Endothelial cell of umbilical vein (primary cell): ENCODE data around the gene TMEM266.

ENCODE experiments used
- EZH2 ChIP-seq: IDR thresholded peaks from 2 replicates; pipeline ENCODE4 v1.6.1; 2012; ENCODE audit warnings: borderline replicate concordance, low read depth, mild to moderate bottlenecking, moderate library complexity, low read length, inconsistent platforms; ENCODE audit not compliant: severe bottlenecking
- GATA2 ChIP-seq: IDR thresholded peaks from 2 replicates; pipeline ENCODE4 v1.7.0; 2011; ENCODE audit warnings: low read depth, mild to moderate bottlenecking, moderate library complexity, mixed read lengths, low read length; ENCODE audit not compliant: insufficient read length, insufficient read depth
- MYC ChIP-seq: IDR thresholded peaks from one replicate; pipeline ENCODE4 v1.6.1; 2011; ENCODE audit warnings: mild to moderate bottlenecking, low read depth, low read length
- POLR2A ChIP-seq: IDR thresholded peaks from 2 replicates; pipeline ENCODE4 v1.6.1; 2012; ENCODE audit warnings: low read depth, mild to moderate bottlenecking, control low read depth, low read length
- POLR2AphosphoS5 ChIP-seq: IDR thresholded peaks from 2 replicates; pipeline ENCODE4 v1.6.1; 2012; ENCODE audit warnings: low read depth, mild to moderate bottlenecking, control low read depth, low read length, moderate library complexity; ENCODE audit not compliant: insufficient read depth
- TF ChIP-seq, protein P1 (sequence below), 2 donors: IDR thresholded peaks; 1 replicate in 1 of 2; 2 replicates in 1 of 2; pipeline ENCODE4 v1.5.1; 2011; ENCODE audit warnings: low read length in 2 of 2, mild to moderate bottlenecking in 2 of 2, moderate library complexity in 2 of 2, control low read depth in 1 of 2, inconsistent platforms in 1 of 2, low read depth in 1 of 2; ENCODE audit not compliant: insufficient read depth in 1 of 2; ENCODE audit errors: extremely low read depth in 1 of 2
- TF ChIP-seq, protein P2 (sequence below): IDR thresholded peaks from 2 replicates; pipeline ENCODE4 v1.6.1; 2011; ENCODE audit not compliant: insufficient read depth, insufficient read length

DNA sequence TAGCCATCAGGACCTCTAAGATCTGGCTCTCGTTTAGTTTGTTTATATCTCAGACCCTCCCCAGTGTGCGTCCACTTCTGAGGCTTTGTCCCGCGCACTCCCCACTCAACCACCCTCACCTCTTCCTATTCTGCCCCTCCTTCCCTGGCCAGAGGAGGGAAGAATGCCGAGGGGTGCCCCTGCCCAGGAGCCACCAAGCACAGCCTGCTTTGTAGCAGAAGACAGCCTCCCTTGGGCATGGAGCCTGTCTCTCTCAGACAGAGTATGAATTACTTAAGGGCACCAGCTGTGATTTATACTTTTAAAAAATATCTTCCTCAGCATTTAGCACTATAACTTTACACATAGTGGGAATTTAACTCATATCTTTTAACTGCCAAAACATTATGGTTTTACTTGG, 6.0 kb downstream of the TMEM266 start:
- TF ChIP-seq, protein P1, sequence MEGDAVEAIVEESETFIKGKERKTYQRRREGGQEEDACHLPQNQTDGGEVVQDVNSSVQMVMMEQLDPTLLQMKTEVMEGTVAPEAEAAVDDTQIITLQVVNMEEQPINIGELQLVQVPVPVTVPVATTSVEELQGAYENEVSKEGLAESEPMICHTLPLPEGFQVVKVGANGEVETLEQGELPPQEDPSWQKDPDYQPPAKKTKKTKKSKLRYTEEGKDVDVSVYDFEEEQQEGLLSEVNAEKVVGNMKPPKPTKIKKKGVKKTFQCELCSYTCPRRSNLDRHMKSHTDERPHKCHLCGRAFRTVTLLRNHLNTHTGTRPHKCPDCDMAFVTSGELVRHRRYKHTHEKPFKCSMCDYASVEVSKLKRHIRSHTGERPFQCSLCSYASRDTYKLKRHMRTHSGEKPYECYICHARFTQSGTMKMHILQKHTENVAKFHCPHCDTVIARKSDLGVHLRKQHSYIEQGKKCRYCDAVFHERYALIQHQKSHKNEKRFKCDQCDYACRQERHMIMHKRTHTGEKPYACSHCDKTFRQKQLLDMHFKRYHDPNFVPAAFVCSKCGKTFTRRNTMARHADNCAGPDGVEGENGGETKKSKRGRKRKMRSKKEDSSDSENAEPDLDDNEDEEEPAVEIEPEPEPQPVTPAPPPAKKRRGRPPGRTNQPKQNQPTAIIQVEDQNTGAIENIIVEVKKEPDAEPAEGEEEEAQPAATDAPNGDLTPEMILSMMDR (IDR thresholded peaks at IDR 0.05; ENCODE audit: extremely low read depth in 1 of 2, insufficient read depth in 1 of 2, low read depth in 1 of 2, low read length in 2 of 2) = no peak
- TF ChIP-seq POLR2A = no peak
- no peak for TF ChIP-seq EZH2
- no peak for TF ChIP-seq POLR2AphosphoS5
- TF ChIP-seq GATA2 = no peak
- TF ChIP-seq MYC = no peak
- TF ChIP-seq, protein P2, sequence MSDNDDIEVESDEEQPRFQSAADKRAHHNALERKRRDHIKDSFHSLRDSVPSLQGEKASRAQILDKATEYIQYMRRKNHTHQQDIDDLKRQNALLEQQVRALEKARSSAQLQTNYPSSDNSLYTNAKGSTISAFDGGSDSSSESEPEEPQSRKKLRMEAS = no peak
